Muscle of arm (tissue), 12 donors: ENCODE measurements around the gene ADGRV1. TPM values are rescaled to one million over a fixed set of nuclear protein-coding genes. Genes with fewer than 3 reads are reported as not detected.

Source experiments
- DNase-seq: peaks from one replicate; pipeline ENCODE4 v3.0.0-alpha.2; 2013
- polyA plus RNA-seq, 12 donors: library from polyadenylated mRNA; unstranded; fragments of 120-200 nt; gene quantifications; one replicate each; pipeline ENCODE4 v1.2.1, GENCODE V29; 2013; ENCODE audit not compliant: insufficient read length in 12 of 12

The ADGRV1 gene
- polyA plus RNA-seq, 12 donors = 0.84 to 4.3 (median 1.3) TPM; not detected in 2

- no peak for DNase-seq
Measured at GRCh38 chr5:91166059-91166807, 607.6 kb downstream of the ADGRV1 start.

- no peak for DNase-seq
Measured at GRCh38 chr5:91168859-91169258, 610.3 kb downstream of the ADGRV1 start.

- no peak for DNase-seq
Measured at GRCh38 chr5:91170266-91170665, 611.7 kb downstream of the ADGRV1 start.

GRCh38 chr5:91171322-91171721 is 612.7 kb downstream of the ADGRV1 start:
- DNase-seq = no peak

- DNase-seq = no peak
Measured at GRCh38 chr5:91174396-91174795, 615.8 kb downstream of the ADGRV1 start.

GRCh38 chr5:91175708-91176107 is 617.1 kb downstream of the ADGRV1 start:
- DNase-seq = no peak

- no peak for DNase-seq
Measured at GRCh38 chr5:91176288-91177016, 617.9 kb downstream of the ADGRV1 start.

GRCh38 chr5:91177085-91177484 is 618.5 kb downstream of the ADGRV1 start:
- DNase-seq = no peak

- no peak for DNase-seq
Measured at GRCh38 chr5:91177639-91178038, 619.0 kb downstream of the ADGRV1 start.

- no peak for DNase-seq
Measured at GRCh38 chr5:91178461-91178860, 619.9 kb downstream of the ADGRV1 start.

- no peak for DNase-seq
Measured at GRCh38 chr5:91179018-91179417, 620.4 kb downstream of the ADGRV1 start.

- DNase-seq = no peak
Measured at GRCh38 chr5:91180506-91180905, 621.9 kb downstream of the ADGRV1 start.

GRCh38 chr5:91182763-91183162 is 624.2 kb downstream of the ADGRV1 start:
- no peak for DNase-seq

- DNase-seq = no peak
Measured at GRCh38 chr5:91183743-91184142, 625.1 kb downstream of the ADGRV1 start.

- DNase-seq = no peak
Measured at GRCh38 chr5:91186101-91186500, 627.5 kb downstream of the ADGRV1 start.

GRCh38 chr5:91187032-91187431 is 628.4 kb downstream of the ADGRV1 start:
- no peak for DNase-seq

GRCh38 chr5:91188755-91189154 is 630.2 kb downstream of the ADGRV1 start:
- DNase-seq = no peak

GRCh38 chr5:91189480-91190313 is 631.1 kb downstream of the ADGRV1 start:
- peak; percentile 88 for DNase-seq

- no peak for DNase-seq
Measured at GRCh38 chr5:91190314-91190690, 631.7 kb downstream of the ADGRV1 start.

- DNase-seq = no peak
Measured at GRCh38 chr5:91194824-91195381, 636.3 kb downstream of the ADGRV1 start.

GRCh38 chr5:91200692-91201091 is 642.1 kb downstream of the ADGRV1 start:
- DNase-seq = no peak

GRCh38 chr5:91206103-91206502 is 647.5 kb downstream of the ADGRV1 start:
- no peak for DNase-seq
